Measurements from ENCODE around the gene TTC17. TPM values are rescaled to one million over a fixed set of nuclear protein-coding genes. Genes with fewer than 3 reads are reported as not detected.
A peak's percentile ranks its signal among the peaks of the same experiment; 100 is the strongest.
"Not testable (repeated sequence)": the region's sequence is repeated elsewhere in the genome, so short reads cannot be mapped to it uniquely, and the experiment has no call there.

The TTC17 gene
- polyA plus RNA-seq, 1 donor from 2014 or later = 56.0 TPM

DNA sequence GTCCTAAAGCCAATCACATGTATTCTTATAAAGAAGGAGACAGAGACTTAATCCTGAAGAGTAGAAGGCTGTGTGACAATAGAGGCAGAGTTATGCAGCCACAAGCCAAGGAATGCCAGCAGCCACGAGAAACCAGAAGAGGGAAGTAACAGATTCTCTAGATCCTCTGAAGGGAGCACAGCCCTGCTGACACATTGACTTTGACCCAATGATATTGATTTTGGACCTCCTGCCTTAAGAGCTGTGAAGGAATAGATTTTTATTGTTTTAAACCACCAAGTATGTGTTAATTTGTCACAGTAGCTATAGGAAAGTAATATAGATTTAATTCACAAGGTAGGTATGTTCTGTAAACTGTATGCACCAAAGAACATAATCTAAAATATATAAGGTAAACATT, 103.6 kb downstream of the TTC17 start:
- Mint-ChIP-seq H3K27ac (no peak overlapping the region), H3K9me3 (peaks cover 9 to 34% (median 12%) of the 10 kb centered on the region in 3 donors), H3K4me1 (no peaks in the 10 kb centered on the region), H3K36me3 (peaks cover 55% of the 10 kb centered on the region), H3K4me3 (no peak overlapping the region), H3K27me3 (no peaks in the 10 kb centered on the region)

DNA sequence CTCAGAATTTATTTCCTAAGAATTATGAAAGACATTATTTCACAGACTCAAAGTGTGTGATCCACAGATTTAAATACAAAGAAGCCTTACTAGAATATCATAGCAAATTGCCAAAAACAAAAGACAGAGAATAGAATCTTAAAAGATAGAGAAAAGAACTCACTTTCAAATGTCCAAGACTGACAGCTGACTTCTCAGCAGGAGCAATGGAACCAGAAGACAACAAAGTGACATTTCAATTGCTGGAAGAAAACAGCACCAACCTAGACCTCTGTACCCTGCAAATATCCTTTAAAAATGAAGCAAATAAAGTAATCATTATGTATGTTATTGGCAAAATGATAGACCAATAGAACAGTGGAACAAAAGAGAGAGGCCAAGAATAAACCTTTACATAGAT, 109.2 kb downstream of the TTC17 start:
- Mint-ChIP-seq H3K4me1 (no peaks in the 10 kb centered on the region), H3K27me3 (no peaks in the 10 kb centered on the region), H3K36me3 (peaks cover 36% of the 10 kb centered on the region), H3K4me3 (no peak overlapping the region), H3K9me3 (peaks cover 10 to 56% (median 11%) of the 10 kb centered on the region in 3 donors), H3K27ac (no peak overlapping the region)

DNA sequence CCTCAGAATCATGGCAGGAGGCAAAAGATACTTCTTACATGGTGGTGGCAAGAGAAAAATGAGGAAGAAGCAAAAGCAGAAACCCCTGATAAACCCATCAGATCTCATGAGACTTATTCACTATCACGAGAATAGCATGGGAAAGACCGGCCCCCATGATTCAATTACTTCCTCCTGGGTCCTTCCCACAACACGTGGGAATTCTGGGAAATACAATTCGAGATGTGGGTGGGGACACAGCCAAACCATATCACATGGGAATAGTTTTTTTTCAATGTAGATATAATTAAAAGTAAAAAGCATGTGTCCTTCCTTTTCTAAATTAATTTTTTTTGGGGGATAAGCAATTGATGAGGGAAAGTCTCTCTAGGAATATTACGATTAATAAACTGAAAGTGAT, 118.8 kb downstream of the TTC17 start:
- H3K27ac Mint-ChIP-seq, H3K27me3 Mint-ChIP-seq, H3K4me3 Mint-ChIP-seq, H3K36me3 Mint-ChIP-seq, H3K4me1 Mint-ChIP-seq: not testable (repeated sequence)
- H3K9me3 Mint-ChIP-seq = peaks cover 4 to 33% (median 18%) of the 10 kb centered on the region in 3 donors

DNA sequence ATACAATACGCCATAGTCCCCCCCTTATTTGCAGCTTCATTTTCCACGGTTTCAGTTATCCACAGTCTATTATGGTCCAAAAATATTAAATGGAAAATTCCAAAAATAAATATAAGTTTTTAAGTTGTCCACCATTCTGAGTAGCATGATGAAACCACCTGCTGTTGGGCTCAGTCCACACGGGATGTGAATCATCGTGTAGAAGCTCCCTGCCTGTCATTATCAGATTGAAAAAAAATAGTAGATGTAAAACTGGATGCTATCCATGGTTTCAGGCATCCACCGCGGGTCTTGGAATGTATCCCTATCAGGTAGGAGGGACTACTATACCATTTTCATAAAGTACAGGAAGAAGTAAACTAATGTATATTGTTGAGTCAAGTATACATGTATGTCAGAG, 127.4 kb downstream of the TTC17 start:
- Mint-ChIP-seq H3K27ac (no peak overlapping the region), H3K9me3 (peaks cover 0 to 4% (median 4%) of the 10 kb centered on the region in 3 donors), H3K36me3 (peaks cover 2% of the 10 kb centered on the region), H3K4me1 (peaks cover 0 to 1% (median 0%) of the 10 kb centered on the region in 3 donors), H3K27me3 (no peaks in the 10 kb centered on the region), H3K4me3 (no peak overlapping the region)

DNA sequence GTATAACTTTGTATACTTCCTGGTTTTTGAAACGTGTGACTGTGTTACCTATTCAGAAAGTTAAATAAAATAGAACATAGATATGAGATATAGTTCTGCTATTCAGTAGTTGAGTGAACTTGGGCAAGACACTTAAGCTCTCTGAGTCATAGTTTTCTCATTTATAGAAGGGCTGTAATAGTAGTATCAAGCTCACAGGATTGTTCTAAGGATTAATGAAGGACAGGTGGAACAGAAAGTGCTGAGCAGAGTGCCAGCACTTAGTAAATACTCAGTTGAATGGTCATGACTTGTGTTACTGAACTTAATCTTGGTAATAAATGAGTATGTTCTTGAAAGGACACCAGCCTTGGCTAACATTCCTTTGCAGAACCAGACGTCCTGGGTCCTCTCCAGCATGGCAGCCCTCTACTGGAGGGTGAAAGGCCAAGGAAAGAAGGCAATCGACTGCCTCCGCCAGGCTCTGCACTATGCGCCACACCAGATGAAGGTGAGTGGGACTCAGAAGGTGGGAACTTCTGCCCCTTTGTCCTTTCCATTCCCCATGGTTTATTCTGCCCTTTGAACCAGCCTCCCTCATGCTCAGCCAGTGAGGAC, 131.2 kb downstream of the TTC17 start:
- Mint-ChIP-seq H3K27me3 (no peaks in the 10 kb centered on the region), H3K4me1 (peaks cover 0 to 1% (median 0%) of the 10 kb centered on the region in 3 donors), H3K36me3 (peaks cover 10% of the 10 kb centered on the region), H3K27ac (no peak overlapping the region), H3K4me3 (no peak overlapping the region), H3K9me3 (no peaks in the 10 kb centered on the region)

DNA sequence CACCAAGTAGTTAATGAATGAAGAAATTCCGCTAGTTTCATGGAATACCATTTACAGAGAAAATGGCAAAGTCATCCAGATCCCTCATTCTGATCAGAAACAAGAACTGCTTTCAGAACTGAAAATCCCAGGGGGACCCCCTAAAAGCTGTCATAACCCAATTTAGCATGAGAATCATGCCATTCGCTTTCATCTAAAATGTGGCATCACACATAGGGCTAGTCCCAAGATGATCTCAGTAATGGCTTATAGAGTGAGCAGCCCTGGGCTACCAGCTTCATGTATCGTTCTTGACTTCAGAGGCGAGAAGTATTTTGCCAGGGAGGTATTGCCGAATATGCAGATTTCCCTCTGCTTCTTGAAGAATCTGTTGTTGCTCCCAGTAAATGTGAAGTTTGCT, 134.0 kb downstream of the TTC17 start:
- Mint-ChIP-seq H3K9me3 (no peaks in the 10 kb centered on the region), H3K27ac (no peak overlapping the region)

DNA sequence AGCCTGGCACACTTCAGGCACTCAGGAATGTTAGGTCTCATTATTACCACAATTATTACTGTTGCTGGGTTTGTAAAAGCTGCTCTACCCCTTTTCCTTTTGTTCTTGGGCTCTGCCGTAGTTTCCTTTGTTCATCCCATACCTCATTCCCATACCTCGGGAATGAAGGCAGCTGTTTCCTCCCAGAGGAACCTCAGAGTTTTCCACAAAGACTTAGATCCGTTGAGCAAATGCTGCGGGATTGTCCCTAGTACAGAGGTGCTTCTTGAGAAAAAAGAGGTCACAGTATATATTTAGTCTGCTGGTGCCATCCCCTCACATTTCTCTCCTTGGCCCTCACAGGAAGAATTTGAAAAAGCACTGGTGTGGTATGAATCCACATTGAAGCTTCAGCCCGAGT, 134.7 kb downstream of the TTC17 start:
- H3K9me3 Mint-ChIP-seq = no peaks in the 10 kb centered on the region
- H3K4me3 Mint-ChIP-seq = no peak overlapping the region
- no peaks in the 10 kb centered on the region for H3K27me3 Mint-ChIP-seq
- H3K27ac Mint-ChIP-seq = peak overlapping the region in 1 of 3 donors; percentile 83
- H3K4me1 Mint-ChIP-seq = no peaks in the 10 kb centered on the region
- H3K36me3 Mint-ChIP-seq = peaks cover 10% of the 10 kb centered on the region

More for the DNA sequence above, 134.0 kb downstream of the TTC17 start:
- Mint-ChIP-seq H3K4me1 (no peaks in the 10 kb centered on the region), H3K36me3 (peaks cover 10% of the 10 kb centered on the region), H3K4me3 (no peak overlapping the region), H3K27me3 (no peaks in the 10 kb centered on the region)

DNA sequence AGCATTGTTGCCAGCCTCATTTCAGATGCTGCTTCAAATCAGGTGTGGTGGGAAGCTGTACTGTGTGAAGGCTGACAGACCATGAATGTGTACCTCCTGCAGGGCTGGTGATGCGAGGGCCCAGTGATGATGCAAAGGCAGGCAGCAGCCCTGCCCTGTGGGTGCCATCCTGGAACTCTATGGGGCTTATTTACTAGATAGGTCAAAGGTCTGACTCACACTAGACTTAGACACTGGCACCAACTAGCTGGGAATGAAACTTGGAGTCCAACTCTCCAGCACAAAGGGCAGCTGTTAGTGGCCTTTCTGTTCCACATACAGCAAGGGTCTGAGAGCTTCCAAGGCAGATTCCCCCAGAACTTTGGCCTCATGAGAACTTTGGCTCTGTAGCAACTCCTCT, 138.4 kb downstream of the TTC17 start:
- H3K27ac Mint-ChIP-seq = no peak overlapping the region
- peaks cover 8% of the 10 kb centered on the region for H3K27me3 Mint-ChIP-seq
- peaks cover 4% of the 10 kb centered on the region for H3K36me3 Mint-ChIP-seq
- H3K4me3 Mint-ChIP-seq = no peak overlapping the region
- H3K9me3 Mint-ChIP-seq = peaks cover 0 to 7% (median 2%) of the 10 kb centered on the region in 3 donors
- no peaks in the 10 kb centered on the region for H3K4me1 Mint-ChIP-seq

DNA sequence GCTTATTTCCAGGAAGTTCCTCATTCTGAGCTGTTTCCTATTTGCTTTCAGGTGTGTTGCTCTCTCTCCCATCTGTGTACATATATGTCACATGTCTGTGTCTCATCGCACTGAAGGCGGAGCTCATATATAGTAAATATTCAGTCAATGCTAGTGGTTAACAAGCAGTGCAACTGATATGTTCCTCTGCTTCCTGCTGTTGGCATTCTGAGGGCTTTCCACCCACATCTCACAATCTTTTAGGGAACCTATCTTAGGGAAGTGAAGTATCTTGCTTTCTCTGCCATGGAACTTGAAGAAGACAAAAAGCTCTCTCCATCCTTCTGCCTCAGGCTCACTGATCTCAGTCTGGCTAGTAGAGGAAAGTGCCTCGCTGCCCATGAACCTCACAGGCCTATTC, 139.8 kb downstream of the TTC17 start:
- no peak overlapping the region for H3K4me3 Mint-ChIP-seq
- H3K36me3 Mint-ChIP-seq = no peaks in the 10 kb centered on the region
- peaks cover 0 to 7% (median 2%) of the 10 kb centered on the region in 3 donors for H3K9me3 Mint-ChIP-seq
- H3K4me1 Mint-ChIP-seq = no peaks in the 10 kb centered on the region
- H3K27ac Mint-ChIP-seq = no peak overlapping the region
- peaks cover 10% of the 10 kb centered on the region for H3K27me3 Mint-ChIP-seq

DNA sequence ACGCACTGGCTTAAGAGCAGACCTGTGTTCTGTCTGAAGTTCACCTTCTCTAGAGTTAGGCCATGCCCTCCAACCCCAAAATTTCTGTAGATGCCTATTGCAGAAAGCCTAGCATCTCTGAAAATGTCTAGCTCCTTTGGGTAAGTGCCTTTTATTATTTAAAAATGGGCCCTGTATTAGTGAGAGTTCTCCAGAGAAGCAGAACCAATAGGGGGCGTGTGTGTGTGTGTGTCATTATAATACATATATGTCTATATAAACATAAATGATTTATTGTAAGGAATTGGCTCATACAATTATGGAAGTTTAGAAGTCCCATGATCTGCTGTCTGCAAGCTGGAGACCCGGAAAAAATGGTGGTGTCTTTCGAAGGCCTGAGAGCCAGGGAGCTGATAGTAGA, 144.7 kb downstream of the TTC17 start:
- peaks cover 0 to 7% (median 2%) of the 10 kb centered on the region in 3 donors for H3K9me3 Mint-ChIP-seq
- H3K4me3 Mint-ChIP-seq = no peak overlapping the region
- H3K4me1 Mint-ChIP-seq = no peaks in the 10 kb centered on the region
- H3K27me3 Mint-ChIP-seq = peaks cover 14% of the 10 kb centered on the region
- H3K27ac Mint-ChIP-seq = no peak overlapping the region
- H3K36me3 Mint-ChIP-seq = no peaks in the 10 kb centered on the region

DNA sequence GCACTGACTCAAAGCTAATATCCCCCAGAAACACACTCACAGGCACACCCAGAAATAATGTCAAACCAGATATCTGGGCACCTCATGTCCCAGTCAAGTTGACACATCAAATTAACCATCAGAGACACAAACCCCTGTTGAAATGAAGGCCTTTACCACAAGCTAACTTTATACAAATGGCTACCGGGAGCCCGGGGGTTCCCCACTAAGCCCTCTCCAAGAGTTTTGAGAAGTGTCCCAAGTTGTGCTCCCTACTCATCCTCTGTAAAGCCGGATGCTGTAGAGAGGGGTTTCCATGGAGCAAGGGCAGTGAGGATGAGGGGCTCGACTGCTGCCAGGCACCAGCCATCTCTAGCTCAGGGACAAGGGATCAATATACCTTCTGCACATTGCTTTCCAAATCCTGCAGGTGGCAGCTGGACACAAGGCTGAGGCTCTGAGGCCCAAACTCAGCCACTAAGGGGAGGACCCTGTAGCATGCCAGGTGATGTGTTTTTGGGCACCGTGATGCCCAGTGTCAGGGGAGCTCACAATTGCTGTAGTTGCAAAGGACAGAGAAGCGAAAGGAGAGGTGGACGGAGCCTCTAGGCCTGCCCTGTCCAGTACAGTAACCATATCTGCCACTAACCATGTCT, 145.7 kb downstream of the TTC17 start:
- H3K27me3 Mint-ChIP-seq = peaks cover 14% of the 10 kb centered on the region
- H3K4me3 Mint-ChIP-seq = no peak overlapping the region

DNA sequence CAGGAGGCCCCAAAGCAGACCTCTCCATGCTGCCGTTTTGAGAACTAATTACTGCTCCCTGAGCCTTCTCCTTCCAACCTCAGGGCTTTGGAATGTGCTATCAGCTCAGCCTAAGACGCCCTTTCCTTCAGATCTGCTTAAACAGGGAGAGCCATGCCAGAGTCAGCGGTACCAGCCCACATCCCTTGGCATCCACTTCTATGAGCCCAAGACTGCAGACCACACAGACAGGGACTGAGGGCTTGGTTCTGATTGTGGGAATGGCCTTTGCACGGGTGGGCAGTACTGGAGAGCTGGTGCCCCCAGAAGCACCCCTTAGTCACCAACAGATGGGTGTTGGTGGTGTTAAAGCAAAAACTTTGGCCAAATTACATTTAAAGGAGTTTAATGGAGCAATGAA, 146.5 kb downstream of the TTC17 start:
- Mint-ChIP-seq H3K9me3 (peaks cover 0 to 7% (median 2%) of the 10 kb centered on the region in 3 donors), H3K4me1 (no peaks in the 10 kb centered on the region), H3K36me3 (peaks cover 1% of the 10 kb centered on the region), H3K4me3 (no peak overlapping the region), H3K27me3 (peaks cover 12% of the 10 kb centered on the region), H3K27ac (no peak overlapping the region)

More for the DNA sequence above, 145.7 kb downstream of the TTC17 start:
- Mint-ChIP-seq H3K9me3 (peaks cover 0 to 7% (median 2%) of the 10 kb centered on the region in 3 donors), H3K4me1 (no peaks in the 10 kb centered on the region), H3K27ac (no peak overlapping the region), H3K36me3 (no peaks in the 10 kb centered on the region)

DNA sequence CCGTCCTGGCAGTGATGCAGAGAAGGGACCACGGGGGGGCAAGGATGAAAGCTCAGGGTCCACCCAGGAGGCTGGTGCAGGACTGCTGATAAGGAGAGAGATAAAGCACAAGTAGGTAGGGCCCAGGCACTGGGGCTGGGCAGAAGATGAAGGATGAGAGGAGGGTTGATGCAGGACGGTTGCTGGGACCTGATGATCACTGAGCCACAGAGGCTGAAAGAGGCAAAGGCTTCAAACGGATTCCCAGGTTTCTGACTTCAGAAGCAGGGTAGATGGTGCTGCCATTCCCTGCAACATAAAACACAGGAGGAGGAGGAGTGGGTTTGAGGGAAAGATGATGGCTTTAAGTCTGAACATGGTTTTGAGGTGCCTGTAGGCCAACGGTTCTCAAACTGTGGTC, 148.5 kb downstream of the TTC17 start:
- peaks cover 8% of the 10 kb centered on the region for H3K27me3 Mint-ChIP-seq
- peaks cover 2% of the 10 kb centered on the region for H3K36me3 Mint-ChIP-seq
- H3K9me3 Mint-ChIP-seq = no peaks in the 10 kb centered on the region
- no peaks in the 10 kb centered on the region for H3K4me1 Mint-ChIP-seq
- no peak overlapping the region for H3K27ac Mint-ChIP-seq
- H3K4me3 Mint-ChIP-seq = no peak overlapping the region

DNA sequence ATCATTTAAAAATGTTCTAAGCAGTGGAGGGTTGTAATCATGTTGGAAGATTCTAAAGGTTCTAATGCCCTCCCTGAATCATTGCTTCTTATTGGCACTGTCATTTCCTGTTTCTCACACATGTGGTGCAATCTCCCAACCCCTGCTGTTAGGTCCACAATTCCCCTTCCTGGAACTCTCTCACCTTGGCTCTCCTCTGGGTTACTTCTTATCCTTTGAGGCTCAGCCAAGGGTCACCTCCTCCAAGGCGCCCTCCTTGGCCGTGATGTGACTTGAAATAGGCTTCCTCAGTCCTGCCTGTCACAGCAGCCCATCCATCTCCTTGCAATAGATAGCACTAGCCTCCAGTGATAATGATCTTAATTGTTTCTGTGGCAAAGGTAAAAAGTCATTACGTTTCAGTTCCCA, 149.8 kb downstream of the TTC17 start:
- Mint-ChIP-seq H3K4me1 (peaks cover 0 to 2% (median 0%) of the 10 kb centered on the region in 3 donors), H3K27ac (no peak overlapping the region), H3K27me3 (peaks cover 5% of the 10 kb centered on the region), H3K4me3 (no peak overlapping the region), H3K9me3 (peaks cover 0 to 2% (median 0%) of the 10 kb centered on the region in 3 donors), H3K36me3 (peaks cover 2% of the 10 kb centered on the region)

DNA sequence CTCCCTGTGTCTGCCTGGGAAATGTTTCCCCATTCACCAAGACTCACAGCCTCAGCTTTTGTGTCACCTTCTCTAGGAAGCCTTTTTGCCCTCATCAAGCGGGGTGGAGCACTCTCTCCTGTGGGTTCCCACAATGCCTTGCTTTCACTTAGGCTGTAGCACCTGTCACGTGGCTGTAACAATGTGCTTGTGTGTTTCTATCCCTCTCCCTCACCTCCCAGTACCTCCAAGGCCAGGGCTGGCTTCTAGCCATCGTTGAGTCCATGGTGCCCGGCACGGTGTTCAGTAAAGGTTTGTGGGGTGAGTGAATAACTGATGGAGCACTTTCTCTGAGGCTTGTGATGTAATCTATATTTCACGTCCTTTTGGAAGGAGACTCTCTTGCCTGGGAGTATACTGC, 153.2 kb downstream of the TTC17 start:
- H3K36me3 Mint-ChIP-seq = peaks cover 2% of the 10 kb centered on the region
- peaks cover 0 to 3% (median 0%) of the 10 kb centered on the region in 3 donors for H3K9me3 Mint-ChIP-seq
- H3K4me3 Mint-ChIP-seq = no peak overlapping the region
- H3K27me3 Mint-ChIP-seq = peaks cover 17% of the 10 kb centered on the region
- H3K4me1 Mint-ChIP-seq = peaks cover 0 to 2% (median 0%) of the 10 kb centered on the region in 3 donors
- no peak overlapping the region for H3K27ac Mint-ChIP-seq

DNA sequence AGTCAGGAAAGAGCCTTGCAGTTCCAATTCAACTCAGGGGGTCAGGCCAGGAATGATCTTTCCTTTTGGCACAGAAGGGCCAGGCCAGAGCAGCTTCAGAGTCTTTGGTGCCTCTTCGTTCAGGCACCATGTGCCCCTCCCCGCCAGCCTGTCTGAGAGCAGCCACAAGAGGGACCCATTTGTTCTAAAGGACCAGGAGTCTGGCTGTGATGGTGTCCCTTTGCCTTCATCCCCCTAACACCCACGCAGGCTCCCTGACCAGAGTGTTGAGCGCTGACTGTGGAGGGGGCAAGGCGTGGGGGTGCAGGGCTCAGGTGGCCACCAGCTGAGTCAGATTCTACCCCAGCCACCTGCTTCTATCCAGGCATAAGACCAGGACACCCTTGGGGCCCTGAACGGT, 156.4 kb downstream of the TTC17 start:
- Mint-ChIP-seq H3K9me3 (peaks cover 0 to 7% (median under 1%) of the 10 kb centered on the region in 3 donors), H3K36me3 (peaks cover 1% of the 10 kb centered on the region), H3K4me1 (peaks cover 0 to 2% (median 0%) of the 10 kb centered on the region in 3 donors), H3K27me3 (peaks cover 18% of the 10 kb centered on the region), H3K27ac (no peak overlapping the region), H3K4me3 (no peak overlapping the region)

Data from IgD-negative memory B cell (primary cell).